Frontal cortex (tissue), 4 donors: Measurements from ENCODE around the gene SLC26A4. TPM values are rescaled to one million over a fixed set of nuclear protein-coding genes. Genes with fewer than 3 reads are reported as not detected.
"Not testable (repeated sequence)": the region's sequence is repeated elsewhere in the genome, so short reads cannot be mapped to it uniquely, and the experiment has no call there.

Experiments
- DNase-seq, 2 donors: peaks; one replicate each; pipeline ENCODE4 v3.0.0; 2012; ENCODE audit warnings: low spot score in 2 of 2
- FAIRE-seq: peaks from 2 replicates; lab custom pipeline; 2012; peaks lifted over from hg19 to GRCh38; lab: Jason Lieb, UNC
- total RNA-seq: library from RNA; depleted of rRNA; stranded (reverse); fragments of >200 nt; gene quantifications from one replicate; pipeline ENCODE4 v1.2.3, GENCODE V29; 2014
- donor health status: control.
- donor health status: control.
- donor health status: control.

SLC26A4 gene
- total RNA-seq: 4.1 TPM

GRCh38 chr7:107660381-107661080 lies at the start of gene SLC26A4:
Gene SLC26A4 (plus strand): TSS chr7:107660828. CDS start chr7:107661642, 814 bp downstream.
- FAIRE-seq: no peak
- peak in 1 of 2 donors; percentile 25 for DNase-seq

DNA sequence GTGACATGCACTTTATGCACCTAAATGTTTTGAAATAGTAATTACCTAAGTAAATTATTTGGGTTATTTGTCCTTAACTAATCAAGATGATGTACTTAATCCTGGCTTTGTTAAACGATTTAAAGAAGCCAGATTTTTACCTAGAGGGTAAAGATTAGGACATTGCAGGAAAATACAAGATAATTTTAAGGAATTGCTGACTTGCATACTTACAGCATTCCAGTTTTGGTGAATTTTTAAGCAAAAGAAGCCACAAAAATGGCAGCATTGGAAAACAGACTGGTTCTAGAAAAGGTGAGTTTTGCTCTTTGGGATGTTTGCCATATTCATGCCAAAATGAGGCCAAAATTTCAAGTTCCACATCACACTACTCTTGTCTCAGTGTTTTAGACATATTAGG lies 47.2 kb upstream of the SLC26A4 start:
- no peak for DNase-seq
- no peak for FAIRE-seq

GRCh38 chr7:107613948-107614347 lies 46.7 kb upstream of the SLC26A4 start:
- FAIRE-seq (no peak), DNase-seq (no peak)

- DNase-seq (no peak), FAIRE-seq (no peak)
These were observed 46.2 kb upstream of the SLC26A4 start for GRCh38 chr7:107614425-107614824.

DNA sequence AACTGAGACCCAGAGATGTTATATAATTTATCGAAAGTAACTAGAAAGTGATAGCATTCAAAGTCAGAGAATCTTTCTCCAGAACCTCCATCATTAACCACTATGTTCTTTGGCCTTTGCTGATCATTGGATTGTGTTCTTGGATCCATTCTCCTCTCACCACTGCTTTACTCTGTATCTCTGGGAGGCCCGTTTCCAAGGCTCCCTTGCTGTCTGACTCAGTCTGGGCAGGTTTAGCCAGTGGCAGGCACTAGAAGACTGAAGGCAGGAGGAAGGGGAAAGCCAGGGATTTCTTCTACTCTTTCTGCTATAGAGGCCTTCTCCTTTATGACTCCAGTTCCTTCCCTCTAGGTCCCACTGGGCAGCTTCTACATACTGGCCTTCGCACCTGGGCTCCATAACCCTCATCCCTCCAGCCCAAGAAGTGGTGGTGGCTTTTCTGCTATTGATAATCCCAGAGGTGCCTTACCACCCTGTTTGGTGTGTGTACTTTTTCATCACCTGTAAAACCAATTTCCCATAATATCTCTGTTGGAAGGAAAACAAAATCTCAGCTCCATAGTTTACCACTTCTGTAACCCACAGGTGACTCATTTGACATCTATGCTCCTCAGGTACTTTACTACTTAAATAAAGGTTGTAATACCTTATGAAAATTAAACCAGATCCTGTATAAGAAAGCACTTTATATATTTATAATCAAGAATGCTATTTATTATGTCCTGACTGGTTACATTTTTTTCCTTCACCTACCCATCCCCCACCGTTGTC lies 44.5 kb upstream of the SLC26A4 start:
- DNase-seq (no peak), FAIRE-seq (no peak)

GRCh38 chr7:107622429-107622828 lies 38.2 kb upstream of the SLC26A4 start:
- DNase-seq: no peak
- FAIRE-seq: no peak

DNA sequence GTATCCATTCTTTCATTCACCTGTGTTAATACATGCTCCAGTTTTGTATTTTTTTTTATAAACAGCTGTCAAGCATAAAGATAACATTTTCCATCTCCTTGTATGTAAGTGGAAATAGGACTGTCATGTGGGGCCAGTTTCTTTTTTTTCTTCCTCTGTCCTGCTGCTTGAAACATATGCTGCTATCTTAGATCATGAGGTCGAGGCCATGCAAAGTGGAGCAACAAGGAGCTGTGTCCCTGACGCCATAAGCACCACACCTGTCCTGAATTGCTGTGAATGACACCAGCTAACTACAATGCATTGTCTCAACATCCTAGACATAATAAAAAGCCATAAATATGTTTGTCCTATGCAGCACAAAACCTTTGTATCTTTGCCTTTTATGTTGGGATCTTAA lies 37.7 kb upstream of the SLC26A4 start:
- DNase-seq: no peak
- no peak for FAIRE-seq

GRCh38 chr7:107627002-107627401 lies 33.6 kb upstream of the SLC26A4 start:
- no peak for DNase-seq

GRCh38 chr7:107628461-107629064 lies 32.1 kb upstream of the SLC26A4 start:
- DNase-seq: no peak

More at GRCh38 chr7:107627002-107627401, 33.6 kb upstream of the SLC26A4 start:
- no peak for FAIRE-seq

DNA sequence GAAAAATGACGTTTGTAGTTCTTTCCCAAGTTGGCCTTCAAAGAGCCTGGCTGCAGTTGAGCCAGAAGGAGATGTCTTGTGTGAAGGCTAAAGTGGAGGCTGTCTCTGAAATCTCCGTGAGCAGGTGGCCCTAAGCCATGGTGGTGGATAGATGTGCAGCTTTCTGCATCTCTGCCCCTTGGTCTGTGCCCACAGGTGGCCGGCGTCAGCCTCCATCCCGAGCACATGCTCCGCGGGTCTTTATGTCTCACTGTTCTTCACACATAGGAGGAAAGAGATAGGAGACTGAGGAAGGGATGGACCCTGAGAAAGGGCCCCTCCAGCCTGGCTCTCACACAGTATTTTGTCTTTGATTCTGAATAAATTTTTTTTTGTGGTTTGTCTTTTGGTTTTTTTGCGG lies 30.3 kb upstream of the SLC26A4 start:
- no peak for DNase-seq
- no peak for FAIRE-seq

More at GRCh38 chr7:107628461-107629064, 32.1 kb upstream of the SLC26A4 start:
- no peak for FAIRE-seq

- FAIRE-seq: no peak
- no peak for DNase-seq
These were observed 28.8 kb upstream of the SLC26A4 start for GRCh38 chr7:107631588-107632491.

GRCh38 chr7:107632492-107632865 lies 28.1 kb upstream of the SLC26A4 start:
- no peak for DNase-seq
- FAIRE-seq: no peak

DNA sequence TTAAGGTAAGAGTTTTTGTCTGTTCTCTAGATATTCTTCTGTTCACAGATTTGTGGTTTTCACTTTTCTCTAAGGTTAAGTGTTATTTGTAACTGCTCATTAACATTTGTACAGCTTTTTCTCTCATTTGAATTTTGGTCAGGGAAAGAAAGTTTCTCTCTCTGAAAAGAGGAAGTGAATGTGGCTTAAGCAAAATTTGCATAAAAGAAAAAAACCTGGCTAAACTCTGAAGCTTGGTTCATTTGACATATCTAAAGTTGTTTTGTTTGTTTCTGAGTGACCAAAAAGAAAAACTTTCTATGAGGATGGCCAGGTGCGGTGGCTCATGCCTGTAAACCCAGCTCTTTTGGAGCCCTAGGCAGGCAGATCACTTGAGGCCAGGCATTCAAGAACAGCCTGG lies 22.0 kb upstream of the SLC26A4 start:
- FAIRE-seq: no peak
- DNase-seq: no peak

- not testable (repeated sequence) for DNase-seq, FAIRE-seq
These were observed 21.6 kb upstream of the SLC26A4 start for GRCh38 chr7:107639070-107639469.

- no peak for DNase-seq
- FAIRE-seq: no peak
These were observed 19.0 kb upstream of the SLC26A4 start for GRCh38 chr7:107641676-107642075.

DNA sequence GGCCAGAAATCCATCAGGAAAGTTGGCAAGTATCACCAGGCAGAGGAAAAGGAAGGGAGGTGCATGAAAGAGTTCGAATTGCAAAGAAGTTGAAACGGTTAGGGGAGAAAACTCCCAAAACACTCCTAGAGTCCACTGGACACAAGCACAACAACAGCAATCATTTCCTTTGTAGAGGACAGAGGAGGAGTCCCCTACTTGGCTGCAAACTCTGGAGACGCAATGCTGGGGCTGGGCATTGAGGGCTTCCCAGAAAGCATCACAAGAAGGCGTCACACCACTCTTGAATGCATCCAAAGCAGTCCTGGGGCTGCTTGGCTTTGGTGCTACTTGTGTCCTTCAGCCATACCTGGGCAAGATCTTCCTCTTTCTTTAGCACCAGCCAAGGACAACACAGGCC lies 18.1 kb upstream of the SLC26A4 start:
- FAIRE-seq (no peak), DNase-seq (no peak)

GRCh38 chr7:107643407-107643806 lies 17.2 kb upstream of the SLC26A4 start:
- FAIRE-seq: no peak
- DNase-seq: no peak

- DNase-seq: no peak
- no peak for FAIRE-seq
These were observed 16.7 kb upstream of the SLC26A4 start for GRCh38 chr7:107643938-107644308.

- no peak for FAIRE-seq
- no peak for DNase-seq
These were observed 16.2 kb upstream of the SLC26A4 start for GRCh38 chr7:107644309-107644974.
